Activated T-helper 17 cell treated with anti-CD3 and anti-CD28 coated beads, Interleukin-2, amount 50 U/mL, for 72 hours (primary cell): ENCODE data around the gene OR10A3. TPM values are rescaled to one million over a fixed set of nuclear protein-coding genes. Genes with fewer than 3 reads are reported as not detected.

Experiments used
- ATAC-seq: fragments of 150-1000 bp; cut with Tn5 transposase; replicated peaks from 2 replicates; pipeline ENCODE4 v1.10.0; 2021; ENCODE audit warnings: mild to moderate bottlenecking, moderate library complexity
- H3K27ac Mint-ChIP-seq: one replicate; pipeline ENCODE4 v1.8.0; 2022; ENCODE audit warnings: mixed read lengths
- H3K27me3 Mint-ChIP-seq: one replicate; pipeline ENCODE4 v1.8.0; 2022; ENCODE audit warnings: mixed read lengths
- H3K36me3 Mint-ChIP-seq: one replicate; pipeline ENCODE4 v1.8.0; 2022; ENCODE audit warnings: low read depth, mild to moderate bottlenecking, mixed read lengths
- H3K4me1 Mint-ChIP-seq: one replicate; pipeline ENCODE4 v1.8.0; 2022; ENCODE audit warnings: mixed read lengths
- H3K4me3 Mint-ChIP-seq: one replicate; pipeline ENCODE4 v1.8.0; 2022; ENCODE audit warnings: mild to moderate bottlenecking, mixed read lengths
- H3K9me3 Mint-ChIP-seq: one replicate; pipeline ENCODE4 v1.8.0; 2022; ENCODE audit warnings: mixed read lengths
- total RNA-seq, 2 donors: library from RNA; stranded (reverse); gene quantifications; one replicate each; pipeline ENCODE4 v1.2.3, GENCODE V29; 2022

Gene OR10A3
- total RNA-seq, 2 donors from 2014 or later: not detected

DNA sequence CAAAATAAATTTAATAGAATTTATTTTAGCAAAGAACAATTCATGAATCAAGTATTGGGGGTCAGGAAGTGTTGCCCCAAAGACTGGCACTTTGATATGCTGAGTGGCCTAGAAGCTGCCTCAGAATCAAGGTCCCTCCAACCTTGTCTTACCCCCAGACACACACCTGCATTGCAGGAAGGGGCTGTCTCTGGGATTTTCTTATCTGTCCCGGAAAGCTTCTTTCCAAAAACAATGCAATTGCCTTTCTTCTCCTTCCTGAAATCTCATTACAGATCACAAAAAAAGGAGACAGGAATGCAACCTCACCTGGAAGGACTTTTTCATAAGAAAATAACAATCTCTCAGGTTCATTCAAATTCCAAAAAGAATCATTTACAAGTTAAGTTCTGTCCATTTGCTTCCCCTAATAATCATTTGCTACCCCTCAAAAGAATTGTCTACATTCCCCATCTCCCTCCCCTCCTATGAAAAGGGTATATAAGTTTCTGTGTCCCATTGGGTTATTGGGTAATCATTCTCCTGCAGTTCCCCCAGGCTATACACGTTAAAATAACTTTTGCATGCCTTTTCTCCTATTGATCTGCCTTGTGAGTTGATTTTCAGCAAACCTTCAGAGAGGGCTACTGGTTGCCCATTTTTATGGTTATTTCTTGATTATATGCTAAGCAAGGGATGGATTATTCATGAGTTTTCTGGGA lies 31.8 kb downstream of the OR10A3 start:
- no peak for ATAC-seq
- no peak overlapping the region for H3K4me3 Mint-ChIP-seq
- H3K27ac Mint-ChIP-seq: no peak overlapping the region
- peaks cover 32% of the 10 kb centered on the region for H3K27me3 Mint-ChIP-seq
- no peaks in the 10 kb centered on the region for H3K4me1 Mint-ChIP-seq
- no peaks in the 10 kb centered on the region for H3K36me3 Mint-ChIP-seq
- no peaks in the 10 kb centered on the region for H3K9me3 Mint-ChIP-seq

DNA sequence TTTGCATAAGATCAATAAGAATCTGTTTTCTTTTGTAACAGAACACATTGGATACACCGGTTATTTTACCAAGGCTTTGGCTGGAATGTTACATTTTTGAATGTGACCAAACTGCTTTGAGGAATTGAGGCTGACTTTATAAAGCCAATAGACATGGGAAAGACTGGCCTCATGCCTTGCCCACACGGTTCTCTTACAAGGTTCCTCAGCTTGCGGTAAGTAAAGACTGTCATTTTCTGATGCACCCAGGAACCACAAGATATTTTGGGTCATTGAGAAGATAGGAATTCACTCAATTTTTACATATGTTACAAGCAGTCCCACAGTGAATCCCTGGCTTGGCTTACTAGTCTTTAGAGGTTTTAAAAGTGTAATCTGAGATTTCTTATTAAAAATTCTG lies 34.4 kb downstream of the OR10A3 start:
- ATAC-seq: no peak
- no peak overlapping the region for H3K27ac Mint-ChIP-seq
- no peak overlapping the region for H3K4me3 Mint-ChIP-seq
- no peaks in the 10 kb centered on the region for H3K9me3 Mint-ChIP-seq
- H3K27me3 Mint-ChIP-seq: peaks cover 35% of the 10 kb centered on the region
- no peaks in the 10 kb centered on the region for H3K36me3 Mint-ChIP-seq
- no peaks in the 10 kb centered on the region for H3K4me1 Mint-ChIP-seq

DNA sequence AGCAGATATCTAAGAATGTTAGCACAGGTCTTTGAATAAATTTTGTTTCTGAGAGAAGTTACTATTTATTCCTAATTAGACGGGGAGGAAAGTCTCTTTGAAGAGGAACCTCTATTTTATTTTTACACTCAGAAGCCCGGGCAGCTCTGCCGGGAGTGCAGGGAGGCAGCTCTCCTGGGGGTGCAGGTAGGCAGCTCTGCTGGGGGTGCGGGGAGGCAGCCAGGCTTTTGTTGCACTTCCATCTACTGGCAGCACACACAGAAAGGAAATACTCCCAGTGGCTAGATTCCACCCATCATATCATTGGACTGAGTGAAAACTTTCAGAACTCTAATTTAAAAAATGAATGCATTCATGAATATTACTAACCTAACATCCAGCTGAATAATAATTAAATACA lies 35.0 kb downstream of the OR10A3 start:
- H3K9me3 Mint-ChIP-seq: no peaks in the 10 kb centered on the region
- H3K27ac Mint-ChIP-seq: no peak overlapping the region
- no peaks in the 10 kb centered on the region for H3K36me3 Mint-ChIP-seq
- H3K4me3 Mint-ChIP-seq: no peak overlapping the region
- peaks cover 30% of the 10 kb centered on the region for H3K27me3 Mint-ChIP-seq
- no peak for ATAC-seq
- no peaks in the 10 kb centered on the region for H3K4me1 Mint-ChIP-seq

DNA sequence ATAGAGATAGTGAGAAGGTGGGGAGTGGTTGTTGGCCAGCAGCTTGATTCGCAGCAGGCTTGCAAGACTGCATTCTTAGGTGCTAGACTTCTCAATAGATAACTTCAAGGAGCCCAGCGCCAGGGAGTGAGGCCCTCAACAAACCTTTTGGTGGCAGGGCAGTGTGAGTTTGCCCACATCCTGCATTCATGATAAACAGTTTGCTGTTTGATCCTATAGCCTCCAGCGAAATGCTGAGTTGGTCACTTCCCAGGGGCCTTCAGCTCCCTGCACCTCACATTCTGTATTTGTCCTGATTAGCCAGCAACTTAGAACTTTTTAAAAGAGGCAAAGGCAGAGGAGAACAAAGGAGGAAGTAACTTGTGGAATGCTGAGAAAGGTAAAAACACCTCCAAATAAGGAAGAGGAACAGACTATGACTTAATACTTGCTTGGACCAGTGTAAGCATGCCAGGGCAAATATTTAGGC lies 35.5 kb downstream of the OR10A3 start:
- Mint-ChIP-seq H3K27ac (no peak overlapping the region), H3K4me1 (no peaks in the 10 kb centered on the region), H3K9me3 (no peaks in the 10 kb centered on the region), H3K36me3 (no peaks in the 10 kb centered on the region), H3K4me3 (no peak overlapping the region), H3K27me3 (peaks cover 30% of the 10 kb centered on the region)
- ATAC-seq: no peak

DNA sequence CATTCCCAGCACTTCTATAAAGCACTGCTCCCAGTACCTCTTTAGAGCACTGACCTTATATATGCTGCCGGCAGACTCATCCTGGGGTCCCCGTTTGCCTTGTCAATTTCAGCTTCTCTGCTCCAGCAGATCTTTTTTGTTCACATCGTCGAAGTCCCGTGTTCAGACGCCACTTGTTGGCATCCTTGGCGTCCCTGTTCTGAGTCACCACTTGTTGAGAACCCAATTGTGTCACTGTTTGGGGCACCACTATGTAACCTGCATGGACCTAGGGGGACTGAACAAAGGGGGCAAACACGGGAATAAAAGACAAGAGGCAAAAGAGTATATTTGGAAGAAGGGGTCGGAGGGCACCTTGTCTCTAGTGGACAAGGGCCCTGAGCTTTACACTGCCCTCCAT lies 36.0 kb downstream of the OR10A3 start:
- no peaks in the 10 kb centered on the region for H3K4me1 Mint-ChIP-seq
- no peaks in the 10 kb centered on the region for H3K36me3 Mint-ChIP-seq
- H3K9me3 Mint-ChIP-seq: no peaks in the 10 kb centered on the region
- no peak overlapping the region for H3K27ac Mint-ChIP-seq
- H3K4me3 Mint-ChIP-seq: no peak overlapping the region
- H3K27me3 Mint-ChIP-seq: peaks cover 30% of the 10 kb centered on the region
- no peak for ATAC-seq

- no peaks in the 10 kb centered on the region for H3K36me3 Mint-ChIP-seq
- H3K4me3 Mint-ChIP-seq: no peak overlapping the region
- no peak overlapping the region for H3K27ac Mint-ChIP-seq
- ATAC-seq: no peak
- H3K4me1 Mint-ChIP-seq: no peaks in the 10 kb centered on the region
- no peaks in the 10 kb centered on the region for H3K9me3 Mint-ChIP-seq
- peaks cover 27% of the 10 kb centered on the region for H3K27me3 Mint-ChIP-seq
These were observed 36.6 kb downstream of the OR10A3 start for GRCh38 chr11:7904917-7905316.

DNA sequence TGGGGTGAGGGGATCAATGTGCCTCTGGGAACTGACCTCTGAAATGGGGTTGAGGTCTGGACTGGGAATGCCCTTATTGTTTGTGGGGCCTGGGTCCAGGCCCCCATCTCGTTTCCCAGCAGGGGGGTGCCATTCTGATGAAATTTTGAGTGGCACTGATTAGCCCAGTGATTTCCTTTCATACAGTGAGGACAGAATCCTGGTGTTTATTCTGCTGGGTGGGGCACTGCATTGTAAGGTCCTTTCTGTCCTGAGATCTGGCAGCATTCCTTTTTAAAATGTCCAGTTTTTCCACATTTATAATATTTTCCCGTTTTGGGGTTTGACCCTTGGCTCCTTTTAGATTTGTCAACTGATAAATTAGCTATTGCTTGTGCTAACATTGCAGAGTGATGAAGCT lies 37.6 kb downstream of the OR10A3 start:
- H3K9me3 Mint-ChIP-seq: no peaks in the 10 kb centered on the region
- peaks cover 27% of the 10 kb centered on the region for H3K27me3 Mint-ChIP-seq
- no peak for ATAC-seq
- H3K4me1 Mint-ChIP-seq: no peaks in the 10 kb centered on the region
- H3K4me3 Mint-ChIP-seq: no peak overlapping the region
- no peaks in the 10 kb centered on the region for H3K36me3 Mint-ChIP-seq
- no peak overlapping the region for H3K27ac Mint-ChIP-seq

DNA sequence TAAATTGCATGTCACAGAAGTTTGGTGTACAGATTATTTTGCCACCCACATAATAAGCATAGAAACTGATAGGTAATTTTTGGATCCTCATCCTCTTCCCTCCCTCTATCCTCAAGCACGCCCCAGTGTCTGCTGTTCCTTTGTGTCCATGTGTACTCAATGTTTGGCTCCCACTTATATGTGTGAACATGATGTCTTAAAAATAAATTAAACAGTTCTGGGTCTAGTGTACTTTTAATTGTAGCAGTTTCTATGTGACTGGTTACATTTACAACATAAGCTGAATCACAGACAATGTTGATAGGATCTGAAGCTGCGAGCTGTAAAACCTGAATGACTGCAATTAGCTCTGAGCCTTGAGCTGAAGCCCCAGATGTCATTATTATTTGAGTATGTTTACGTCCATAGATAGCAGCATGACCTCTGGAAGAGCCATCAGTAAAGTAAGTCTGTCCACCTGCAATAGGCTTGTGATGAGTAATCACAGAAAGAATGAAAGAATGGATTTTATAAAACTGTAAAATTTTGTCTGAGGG lies 40.1 kb downstream of the OR10A3 start:
- Mint-ChIP-seq H3K27me3 (peaks cover 17% of the 10 kb centered on the region), H3K9me3 (no peaks in the 10 kb centered on the region), H3K36me3 (no peaks in the 10 kb centered on the region), H3K4me3 (no peak overlapping the region), H3K4me1 (no peaks in the 10 kb centered on the region), H3K27ac (no peak overlapping the region)
- ATAC-seq: no peak

DNA sequence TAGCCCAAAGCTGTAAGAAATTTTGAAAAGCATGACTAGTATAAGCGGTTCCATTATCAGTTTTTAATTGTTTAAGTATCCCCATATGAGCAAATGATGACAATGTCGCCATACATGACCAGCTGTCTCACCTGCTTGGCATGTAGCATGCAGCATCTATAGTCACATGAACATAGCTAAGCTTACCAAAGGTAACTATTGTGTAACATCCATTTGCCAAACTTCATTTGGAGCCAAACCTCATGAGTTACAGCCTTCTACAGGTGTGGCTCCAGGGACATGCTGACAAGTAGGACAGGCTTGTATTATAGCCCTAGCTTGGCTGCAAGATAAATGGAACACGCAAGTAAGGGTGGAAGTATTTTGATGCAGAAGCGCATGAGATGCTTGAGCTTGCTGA lies 40.8 kb downstream of the OR10A3 start:
- peaks cover 12% of the 10 kb centered on the region for H3K27me3 Mint-ChIP-seq
- H3K9me3 Mint-ChIP-seq: no peaks in the 10 kb centered on the region
- H3K27ac Mint-ChIP-seq: no peak overlapping the region
- ATAC-seq: no peak
- H3K36me3 Mint-ChIP-seq: no peaks in the 10 kb centered on the region
- H3K4me1 Mint-ChIP-seq: no peaks in the 10 kb centered on the region
- no peak overlapping the region for H3K4me3 Mint-ChIP-seq

GRCh38 chr11:7899418-7899817 lies 42.1 kb downstream of the OR10A3 start:
- no peaks in the 10 kb centered on the region for H3K9me3 Mint-ChIP-seq
- H3K36me3 Mint-ChIP-seq: no peaks in the 10 kb centered on the region
- ATAC-seq: no peak
- H3K27ac Mint-ChIP-seq: no peak overlapping the region
- H3K4me3 Mint-ChIP-seq: no peak overlapping the region
- no peaks in the 10 kb centered on the region for H3K4me1 Mint-ChIP-seq
- H3K27me3 Mint-ChIP-seq: peaks cover 8% of the 10 kb centered on the region

DNA sequence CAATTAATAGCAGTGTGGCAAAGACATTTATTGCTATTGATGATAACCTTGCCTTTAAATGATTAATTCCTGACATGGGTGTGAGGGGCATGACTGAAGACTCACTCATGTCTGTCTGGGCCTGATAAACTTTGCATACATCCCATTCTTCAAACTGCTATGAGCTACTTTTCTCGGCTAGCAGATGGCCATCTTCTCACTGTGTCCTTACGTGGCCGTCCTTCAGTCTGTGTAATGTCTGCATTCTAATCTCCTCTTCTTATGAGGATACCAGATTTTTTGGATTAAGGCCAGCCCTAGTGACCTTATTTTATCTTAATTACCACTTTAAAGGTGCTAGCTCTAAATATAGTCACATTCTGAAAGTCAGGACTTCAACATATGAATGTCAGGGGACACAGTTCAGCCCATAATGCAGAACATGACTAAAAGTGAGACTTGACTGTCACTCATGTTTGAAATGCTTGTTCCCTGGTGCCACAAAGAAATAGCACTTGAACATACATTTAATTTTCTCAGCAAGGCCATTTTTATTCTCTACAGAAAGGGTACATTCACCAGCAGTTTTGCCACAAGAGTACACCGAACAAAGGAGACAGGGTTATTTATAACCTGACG lies 42.7 kb downstream of the OR10A3 start:
- no peak overlapping the region for H3K27ac Mint-ChIP-seq
- H3K9me3 Mint-ChIP-seq: no peaks in the 10 kb centered on the region
- no peak for ATAC-seq
- peaks cover 7% of the 10 kb centered on the region for H3K27me3 Mint-ChIP-seq
- no peaks in the 10 kb centered on the region for H3K4me1 Mint-ChIP-seq
- H3K36me3 Mint-ChIP-seq: no peaks in the 10 kb centered on the region
- no peak overlapping the region for H3K4me3 Mint-ChIP-seq

DNA sequence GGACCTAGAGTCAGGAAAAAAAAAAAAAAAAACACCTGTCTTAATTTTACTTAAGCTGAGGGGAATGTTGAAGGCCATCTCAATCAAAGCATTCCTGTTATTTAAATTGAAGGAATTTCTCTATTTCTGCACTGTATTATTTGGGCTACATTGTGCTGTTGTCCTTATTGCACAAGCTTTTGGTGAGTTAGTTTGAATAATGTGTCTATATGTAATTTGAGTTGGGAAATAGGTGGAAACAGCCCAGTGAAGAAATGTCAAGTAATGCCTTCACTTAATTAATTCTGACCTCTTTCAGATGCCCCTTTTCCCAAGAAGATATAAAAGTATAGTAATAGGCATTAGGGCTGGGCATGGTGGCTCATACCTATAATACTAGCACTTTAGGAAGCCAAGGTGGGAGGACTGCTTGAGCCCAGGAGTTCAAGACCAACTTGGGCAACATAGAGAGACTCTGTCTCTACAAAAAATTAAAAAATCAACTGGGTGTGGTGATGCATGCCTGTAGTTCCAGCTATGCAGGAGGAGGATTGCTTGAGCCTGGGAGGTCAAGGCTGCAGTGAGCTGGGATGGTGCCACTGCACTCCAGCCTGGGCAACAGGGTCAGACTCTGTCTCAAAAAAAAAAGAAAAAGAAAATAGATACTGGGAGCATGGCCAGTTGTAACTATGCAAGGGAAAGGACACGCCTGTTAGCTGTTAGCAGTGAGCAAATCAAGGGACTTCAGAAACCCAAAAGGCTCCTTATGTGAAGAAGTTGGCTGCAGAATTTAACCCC lies 45.3 kb downstream of the OR10A3 start:
- H3K4me1 Mint-ChIP-seq: no peaks in the 10 kb centered on the region
- H3K4me3 Mint-ChIP-seq: no peak overlapping the region
- no peaks in the 10 kb centered on the region for H3K27me3 Mint-ChIP-seq
- H3K27ac Mint-ChIP-seq: no peak overlapping the region
- no peak for ATAC-seq
- H3K36me3 Mint-ChIP-seq: no peaks in the 10 kb centered on the region
- H3K9me3 Mint-ChIP-seq: no peaks in the 10 kb centered on the region

DNA sequence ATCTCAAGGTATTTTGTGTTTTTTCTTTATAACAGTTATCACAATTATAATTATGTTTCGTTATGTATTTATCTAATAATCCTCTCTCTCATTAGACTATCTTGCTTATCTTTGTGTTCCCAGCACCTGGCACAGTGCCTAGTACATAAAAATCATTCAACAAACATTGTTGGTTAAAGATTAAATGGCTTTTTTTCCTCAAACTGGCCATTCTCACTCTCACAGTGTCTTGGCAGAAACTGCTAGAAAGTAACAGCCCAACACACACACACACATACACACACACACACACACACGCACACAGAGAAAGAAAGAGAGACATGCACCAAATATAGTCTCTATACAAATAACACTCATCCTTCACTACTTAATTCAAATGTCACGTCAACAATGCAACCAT lies 47.3 kb downstream of the OR10A3 start:
- Mint-ChIP-seq H3K27me3 (no peaks in the 10 kb centered on the region), H3K36me3 (no peaks in the 10 kb centered on the region), H3K4me1 (no peaks in the 10 kb centered on the region), H3K9me3 (no peaks in the 10 kb centered on the region), H3K27ac (no peak overlapping the region), H3K4me3 (no peak overlapping the region)
- ATAC-seq: no peak

GRCh38 chr11:7893796-7894195 lies 47.7 kb downstream of the OR10A3 start:
- Mint-ChIP-seq H3K36me3 (no peaks in the 10 kb centered on the region), H3K27ac (no peak overlapping the region), H3K4me3 (no peak overlapping the region), H3K27me3 (no peaks in the 10 kb centered on the region), H3K4me1 (no peaks in the 10 kb centered on the region), H3K9me3 (no peaks in the 10 kb centered on the region)
- no peak for ATAC-seq

GRCh38 chr11:7892840-7893254 lies 48.7 kb downstream of the OR10A3 start:
- Mint-ChIP-seq H3K4me3 (no peak overlapping the region), H3K27ac (no peak overlapping the region), H3K27me3 (no peaks in the 10 kb centered on the region), H3K9me3 (no peaks in the 10 kb centered on the region), H3K4me1 (no peaks in the 10 kb centered on the region), H3K36me3 (no peaks in the 10 kb centered on the region)
- ATAC-seq: peak; percentile 60
